K562 (cell line): ENCODE data around the gene ROPN1L. TPM values are rescaled to one million over a fixed set of nuclear protein-coding genes. Genes with fewer than 3 reads are reported as not detected.

Experiments
- CBX3 ChIP-seq, 2 experiments: IDR thresholded peaks; 1 replicate in 1 of 2; 2 replicates in 1 of 2; pipeline ENCODE4 v1.6.1; 2012; ENCODE audit warnings: inconsistent platforms in 2 of 2, low read length in 2 of 2, borderline replicate concordance in 1 of 2, control low read depth in 1 of 2
- CUX1 ChIP-seq: fragments of 200-800 bp; sonication (Bioruptor generic); IDR thresholded peaks from 2 replicates; pipeline ENCODE4 v1.6.1; 2016; ENCODE audit warnings: missing genetic modification characterization, missing compliant biosample characterization
- CXXC5 ChIP-seq: fragments of 250-450 bp; sonication (Bioruptor Pico); IDR thresholded peaks from 2 replicates; pipeline ENCODE4 v1.8.0; 2022; ENCODE audit warnings: inconsistent platforms, mild to moderate bottlenecking, moderate library complexity
- EWSR1 ChIP-seq: fragments of 450-650 bp; IDR thresholded peaks from 2 replicates; pipeline ENCODE4 v1.6.1; 2018; ENCODE audit warnings: borderline replicate concordance, mild to moderate bottlenecking, low read depth, moderate library complexity; ENCODE audit not compliant: partially characterized antibody
- FOXK2 ChIP-seq, 2 experiments: fragments of 450-650 bp; IDR thresholded peaks in 1 of 2; conservative IDR thresholded peaks in 1 of 2; 2 replicates each; pipeline ENCODE4 v1.6.1; 2016; ENCODE audit warnings: low read depth in 2 of 2, mild to moderate bottlenecking in 1 of 2
- HDAC6 ChIP-seq: IDR thresholded peaks from 2 replicates; pipeline ENCODE4 v1.6.1; 2012; ENCODE audit warnings: low read depth, mild to moderate bottlenecking, control low read depth, inconsistent platforms, low read length, moderate library complexity
- HES1 ChIP-seq: fragments of 450-650 bp; IDR thresholded peaks from 2 replicates; pipeline ENCODE4 v1.6.1; 2016; ENCODE audit warnings: low read depth, mild to moderate bottlenecking, moderate library complexity
- NFXL1 ChIP-seq: fragments of 450-650 bp; formaldehyde crosslinking; IDR thresholded peaks from 2 replicates; pipeline ENCODE4 v1.4.0; 2021; ENCODE audit warnings: mild to moderate bottlenecking
- NR3C1 ChIP-seq: sonication (generic); formaldehyde crosslinking; IDR thresholded peaks from 2 replicates; pipeline ENCODE4 v1.8.1; 2022; ENCODE audit warnings: missing genetic modification reagents
- SAFB ChIP-seq: fragments of 200-400 bp; formaldehyde crosslinking; IDR thresholded peaks from 2 replicates; pipeline ENCODE4 v1.6.1; 2017; ENCODE audit warnings: low read depth, low read length, borderline replicate concordance
- THRAP3 ChIP-seq: fragments of 450-650 bp; IDR thresholded peaks from 2 replicates; pipeline ENCODE4 v1.6.1; 2016; ENCODE audit warnings: mild to moderate bottlenecking, inconsistent platforms, borderline replicate concordance
- ZFP36 ChIP-seq: fragments of 150-350 bp; IDR thresholded peaks from 2 replicates; pipeline ENCODE4 v1.6.1; 2018; ENCODE audit warnings: low read length, low read depth; ENCODE audit not compliant: partially characterized antibody
- ZFPM2 ChIP-seq: fragments of 250-450 bp; sonication (Bioruptor Pico); IDR thresholded peaks from 2 replicates; pipeline ENCODE4 v1.5.1; 2022; ENCODE audit warnings: mild to moderate bottlenecking
- ZNF699 ChIP-seq: fragments of 250-450 bp; sonication (Bioruptor Pico); IDR thresholded peaks from 2 replicates; pipeline ENCODE4 v1.8.0; 2021; ENCODE audit warnings: mild to moderate bottlenecking, moderate library complexity; ENCODE audit not compliant: insufficient replicate concordance
- polyA plus RNA-seq, 8 experiments: library from polyadenylated mRNA; depleted of rRNA in 4 of 8; stranded (reverse) in 5 of 8; unstranded in 3 of 8; fragments of >200 nt; fragmentation: Nextera tagmentation in 2 of 8; fragmentation: Illumina TruSeq in 1 of 8; extraction: Ambion mirVana in 2 of 8; extraction: Trizol in 1 of 8; gene quantifications; 2 replicates each; pipeline versions ENCODE4 v1.2.1 to v1.2.3, GENCODE V29; 2011 to 2014; ENCODE audit warnings: inconsistent platforms in 1 of 8, missing spikeins in 1 of 8
- total RNA-seq, 7 experiments: library from RNA; depleted of rRNA in 6 of 7; stranded (reverse); fragments of >200 nt in 6 of 7; fragmentation: Illumina TruSeq in 2 of 7; extraction: Trizol in 2 of 7; gene quantifications; 2 replicates each; pipeline versions ENCODE4 v1.2.1 to v1.2.3, GENCODE V29; 2011 to 2021; ENCODE audit warnings: low replicate concordance in 1 of 7
- TF ChIP-seq, protein P1 (sequence below): fragments of 250-450 bp; sonication (Bioruptor Pico); IDR thresholded peaks from 2 replicates; pipeline ENCODE4 v1.8.0; 2021; ENCODE audit warnings: moderate library complexity, mild to moderate bottlenecking, inconsistent platforms
- TF ChIP-seq, protein P2 (sequence below): sonication (generic); formaldehyde crosslinking; IDR thresholded peaks from 2 replicates; pipeline ENCODE4 v1.8.1; 2023; ENCODE audit warnings: mild to moderate bottlenecking, missing genetic modification reagents
- TF ChIP-seq, protein P3 (sequence below), 2 experiments: fragments of 450-650 bp; conservative IDR thresholded peaks; 2 replicates each; pipeline ENCODE4 v1.6.1; 2017; ENCODE audit warnings: mild to moderate bottlenecking in 2 of 2, moderate library complexity in 2 of 2

Gene ROPN1L
- total and polyA plus RNA-seq, 9 of the 15 experiments (the other 6 are each of a cell fraction or from before 2014, with no cell fraction given) = 0.04 to 0.85 (median 0.24) TPM; not detected in 3

DNA sequence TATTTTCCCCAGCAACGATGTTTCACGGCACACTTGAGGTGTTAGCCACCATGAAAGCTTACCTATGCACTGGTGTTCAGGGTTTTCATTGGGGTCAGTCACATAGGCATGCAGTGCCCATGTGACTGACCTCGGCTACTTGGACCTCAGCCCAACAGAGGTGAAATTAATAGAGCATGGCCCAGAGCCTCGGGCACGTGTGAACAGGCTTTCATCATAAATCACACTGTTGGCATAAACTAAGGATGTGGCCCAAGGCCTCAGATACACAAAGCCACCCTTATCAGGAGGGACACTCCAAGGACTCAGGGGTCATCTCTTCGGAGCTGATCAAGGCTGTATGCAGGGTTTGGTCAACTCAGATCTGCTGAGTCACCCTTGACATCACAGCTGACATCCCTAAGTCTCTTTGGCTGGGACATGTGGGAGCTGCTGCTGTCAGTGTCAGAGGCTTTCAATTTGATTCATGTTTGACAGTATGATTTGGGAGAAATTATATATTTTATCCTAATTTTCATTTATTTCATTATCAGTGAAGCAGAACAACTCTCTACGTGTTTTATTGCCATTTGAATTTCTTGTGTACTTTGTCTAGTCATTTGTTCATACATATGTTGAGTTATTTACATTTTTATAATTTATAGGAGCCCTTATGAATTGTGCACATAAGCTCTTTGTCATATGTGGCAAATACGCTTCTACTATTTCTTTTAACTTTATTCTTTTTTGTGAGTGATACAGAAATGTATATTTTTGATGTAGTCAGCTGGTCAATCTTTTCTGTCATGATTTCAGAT, 62.5 kb downstream of the ROPN1L start (continued):
- TF ChIP-seq CUX1 (no peak), ZFP36 (no peak), NR3C1 (CRISPR knock-in tag) (no peak), SAFB (no peak), ZFPM2 (CRISPR knock-in tag) (no peak), CXXC5 (CRISPR knock-in tag) (peak; percentile 85), NFXL1 (no peak), ZNF699 (no peak), CBX3 (IDR thresholded peaks at IDR 0.05; ENCODE audit: borderline replicate concordance in 1 of 2, low read length in 2 of 2) (peak in 1 of 2 experiments; percentile 86; a peak in 2 of 3 replicates), THRAP3 (no peak), EWSR1 (no peak), FOXK2 (conservative IDR thresholded peaks at IDR 0.05 in 1 of 2, IDR thresholded peaks at IDR 0.05 in 1 of 2; ENCODE audit: low read depth in 2 of 2) (peak in 1 of 2 experiments; percentile 68; a peak in 1 of 4 replicates), HES1 (peak; percentile 89), HDAC6 (no peak)
- TF ChIP-seq, protein P1, sequence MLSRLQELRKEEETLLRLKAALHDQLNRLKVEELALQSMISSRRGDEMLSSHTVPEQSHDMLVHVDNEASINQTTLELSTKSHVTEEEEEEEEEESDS (CRISPR knock-in tag) = no peak
- TF ChIP-seq, protein P2, sequence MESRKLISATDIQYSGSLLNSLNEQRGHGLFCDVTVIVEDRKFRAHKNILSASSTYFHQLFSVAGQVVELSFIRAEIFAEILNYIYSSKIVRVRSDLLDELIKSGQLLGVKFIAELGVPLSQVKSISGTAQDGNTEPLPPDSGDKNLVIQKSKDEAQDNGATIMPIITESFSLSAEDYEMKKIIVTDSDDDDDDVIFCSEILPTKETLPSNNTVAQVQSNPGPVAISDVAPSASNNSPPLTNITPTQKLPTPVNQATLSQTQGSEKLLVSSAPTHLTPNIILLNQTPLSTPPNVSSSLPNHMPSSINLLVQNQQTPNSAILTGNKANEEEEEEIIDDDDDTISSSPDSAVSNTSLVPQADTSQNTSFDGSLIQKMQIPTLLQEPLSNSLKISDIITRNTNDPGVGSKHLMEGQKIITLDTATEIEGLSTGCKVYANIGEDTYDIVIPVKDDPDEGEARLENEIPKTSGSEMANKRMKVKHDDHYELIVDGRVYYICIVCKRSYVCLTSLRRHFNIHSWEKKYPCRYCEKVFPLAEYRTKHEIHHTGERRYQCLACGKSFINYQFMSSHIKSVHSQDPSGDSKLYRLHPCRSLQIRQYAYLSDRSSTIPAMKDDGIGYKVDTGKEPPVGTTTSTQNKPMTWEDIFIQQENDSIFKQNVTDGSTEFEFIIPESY (CRISPR knock-in tag) = peak; percentile 13; the same call in 1 of the 2 replicates
- TF ChIP-seq, protein P3, sequence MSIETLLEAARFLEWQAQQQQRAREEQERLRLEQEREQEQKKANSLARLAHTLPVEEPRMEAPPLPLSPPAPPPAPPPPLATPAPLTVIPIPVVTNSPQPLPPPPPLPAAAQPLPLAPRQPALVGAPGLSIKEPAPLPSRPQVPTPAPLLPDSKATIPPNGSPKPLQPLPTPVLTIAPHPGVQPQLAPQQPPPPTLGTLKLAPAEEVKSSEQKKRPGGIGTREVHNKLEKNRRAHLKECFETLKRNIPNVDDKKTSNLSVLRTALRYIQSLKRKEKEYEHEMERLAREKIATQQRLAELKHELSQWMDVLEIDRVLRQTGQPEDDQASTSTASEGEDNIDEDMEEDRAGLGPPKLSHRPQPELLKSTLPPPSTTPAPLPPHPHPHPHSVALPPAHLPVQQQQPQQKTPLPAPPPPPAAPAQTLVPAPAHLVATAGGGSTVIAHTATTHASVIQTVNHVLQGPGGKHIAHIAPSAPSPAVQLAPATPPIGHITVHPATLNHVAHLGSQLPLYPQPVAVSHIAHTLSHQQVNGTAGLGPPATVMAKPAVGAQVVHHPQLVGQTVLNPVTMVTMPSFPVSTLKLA (conservative IDR thresholded peaks at IDR 0.05) = peak; percentile 84 to 94; a peak in 3 of 4 replicates
